Panc1 (cell line): Measurements from ENCODE around the gene CPS1. TPM values are rescaled to one million over a fixed set of nuclear protein-coding genes. Genes with fewer than 3 reads are reported as not detected.

ENCODE experiments used
- ATAC-seq: fragments of 200-7000 bp; cut with Tn5 transposase; 2 replicates; pipeline ENCODE4 v1.9.1; 2020; ENCODE audit warnings: mild to moderate bottlenecking, moderate library complexity
- BruUV-seq: library from RNA; stranded (reverse); fragments of 400-500 nt; replicated peaks from 2 replicates; lab custom pipeline; 2021; lab: Mats Ljungman, UMichigan
- CTCF ChIA-PET: fragments of 300-600 bp; sonication (Branson Sonifier 250); formaldehyde crosslinking; loops from one replicate; lab custom pipeline; 2022; ENCODE audit warnings: antibody characterized with exemption; lab: Charles Lee
- POLR2A ChIA-PET: fragments of 300-600 bp; sonication (Branson Sonifier 250); formaldehyde crosslinking; loops from one replicate; lab custom pipeline; 2022; ENCODE audit warnings: antibody characterized with exemption; lab: Charles Lee
- DNase-seq: peaks from one replicate; pipeline ENCODE4 v3.0.0-alpha.2; 2010; ENCODE audit warnings: low read depth, low spot score
- H3K27ac ChIP-seq: 2 replicates; pipeline ENCODE4 v1.5.1; 2011; ENCODE audit warnings: mild to moderate bottlenecking, low read length, inconsistent platforms
- H3K27me3 ChIP-seq: fragments of 200-500 bp; sonication (Bioruptor generic); 2 replicates; pipeline ENCODE4 v1.6.0; 2014; ENCODE audit warnings: low read length, inconsistent platforms; ENCODE audit not compliant: control insufficient read depth, insufficient read depth
- H3K36me3 ChIP-seq: fragments of 200-500 bp; sonication (Bioruptor generic); 2 replicates; pipeline ENCODE4 v1.5.1; 2014; ENCODE audit warnings: inconsistent platforms, mild to moderate bottlenecking, low read length, moderate library complexity; ENCODE audit not compliant: control insufficient read depth, insufficient read depth
- H3K4me1 ChIP-seq: 2 replicates; pipeline ENCODE4 v1.5.1; 2011; ENCODE audit warnings: inconsistent platforms, mild to moderate bottlenecking, low read length, moderate library complexity; ENCODE audit not compliant: control insufficient read depth, insufficient read depth
- H3K4me3 ChIP-seq, 2 experiments: 2 replicates each; pipeline ENCODE4 v1.5.1; 2011 to 2012; ENCODE audit warnings: low read depth in 2 of 2, low read length in 2 of 2, mild to moderate bottlenecking in 2 of 2, inconsistent platforms in 1 of 2, moderate library complexity in 1 of 2
- H3K9me3 ChIP-seq: fragments of 200-500 bp; sonication (Bioruptor generic); 2 replicates; pipeline ENCODE4 v1.5.1; 2014; ENCODE audit warnings: low read depth, mild to moderate bottlenecking, inconsistent platforms, low read length, moderate library complexity; ENCODE audit not compliant: control insufficient read depth, insufficient read depth
- CTCF ChIP-seq: fragments of 450-650 bp; IDR thresholded peaks from 2 replicates; pipeline ENCODE4 v1.5.1; 2017; ENCODE audit warnings: mild to moderate bottlenecking
- POLR2AphosphoS5 ChIP-seq: IDR thresholded peaks from 2 replicates; pipeline ENCODE4 v1.6.1; 2012; ENCODE audit warnings: mild to moderate bottlenecking, low read depth, low read length, moderate library complexity
- REST ChIP-seq, 2 experiments: IDR thresholded peaks; 2 replicates each; pipeline ENCODE4 v1.6.1; 2011 to 2012; ENCODE audit warnings: low read depth in 2 of 2, control low read depth in 1 of 2, low read length in 1 of 2, mild to moderate bottlenecking in 1 of 2, moderate library complexity in 1 of 2; ENCODE audit not compliant: insufficient read depth in 1 of 2
- SIN3A ChIP-seq: IDR thresholded peaks from 2 replicates; pipeline ENCODE4 v1.6.1; 2012; ENCODE audit warnings: low read depth, mild to moderate bottlenecking, low read length, moderate library complexity, borderline replicate concordance; ENCODE audit not compliant: insufficient read depth
- TCF7L2 ChIP-seq: IDR thresholded peaks from 2 replicates; pipeline ENCODE4 v1.6.1; 2011; ENCODE audit warnings: mild to moderate bottlenecking, low read depth, low read length, inconsistent platforms
- in situ Hi-C: cut with HindIII; loops from 2 replicates; pipeline ENCODE4 v1.10.0; 2016; ENCODE audit warnings: low sequenced_read_pairs, low pct_unique_long_range_greater_than_20kb
- intact Hi-C: fragments of 100-400 bp; cut with micrococcal nuclease; formaldehyde crosslinking; loops from one replicate; pipeline ENCODE4 v1.10.0; 2022; ENCODE audit not compliant: unreplicated experiment
- total RNA-seq: library from RNA; stranded (reverse); gene quantifications from one replicate; pipeline ENCODE4 v1.2.1, GENCODE V29; 2021; ENCODE audit not compliant: unreplicated experiment

The CPS1 gene
- total RNA-seq, 1 experiment from 2014 or later, result 5.1 TPM

- no peak for TF ChIP-seq SIN3A
- TF ChIP-seq POLR2AphosphoS5, result no peak
- no peak for TF ChIP-seq TCF7L2
- TF ChIP-seq CTCF, result no peak
- TF ChIP-seq REST (IDR thresholded peaks at IDR 0.05; ENCODE audit: insufficient read depth in 1 of 2, low read depth in 2 of 2, low read length in 1 of 2), result no peak
- H3K4me3 ChIP-seq, result no peak overlapping the region
- CTCF ChIA-PET, result no interaction called here
- no TSS peak for BruUV-seq
- no peak for DNase-seq
- H3K36me3 ChIP-seq, result no peaks in the 10 kb centered on the region
- H3K4me1 ChIP-seq, result no peaks in the 10 kb centered on the region
- no peaks in the 10 kb centered on the region for H3K27me3 ChIP-seq
- in situ Hi-C loops (no loop called here), intact Hi-C loops (no loop called here)
- H3K27ac ChIP-seq, result no peak overlapping the region
- POLR2A ChIA-PET, result no interaction called here
- ATAC-seq, result no peak
- H3K9me3 ChIP-seq, result peaks cover 2% of the 10 kb centered on the region; the same call in 1 of the 2 replicates
Observed at GRCh38 chr2:210642333-210642732, 85.9 kb downstream of the CPS1 start.

- ATAC-seq, result no peak
- peaks cover 2% of the 10 kb centered on the region; the same call in 1 of the 2 replicates for H3K9me3 ChIP-seq
- no peaks in the 10 kb centered on the region for H3K27me3 ChIP-seq
- no peaks in the 10 kb centered on the region for H3K4me1 ChIP-seq
- in situ Hi-C loops, result no loop called here
- H3K27ac ChIP-seq, result no peak overlapping the region
- no TSS peak for BruUV-seq
- CTCF ChIA-PET, result no interaction called here
- no peaks in the 10 kb centered on the region for H3K36me3 ChIP-seq
- no peak for TF ChIP-seq SIN3A
- TF ChIP-seq POLR2AphosphoS5, result no peak
- TF ChIP-seq TCF7L2, result no peak
- TF ChIP-seq CTCF, result no peak
- TF ChIP-seq REST (IDR thresholded peaks at IDR 0.05; ENCODE audit: insufficient read depth in 1 of 2, low read depth in 2 of 2, low read length in 1 of 2), result no peak
- intact Hi-C loops, result no loop called here
- no peak for DNase-seq
- POLR2A ChIA-PET, result no interaction called here
- no peak overlapping the region for H3K4me3 ChIP-seq
Observed at GRCh38 chr2:210647151-210647550, 90.8 kb downstream of the CPS1 start.
